RWPE2 (cell line): ENCODE results near the gene COQ9.

Experiments
- ATAC-seq: fragments of 200-7000 bp; cut with Tn5 transposase; 3 replicates; pipeline ENCODE4 v1.9.1; 2021; ENCODE audit warnings: low read depth
- DNase-seq: peaks from one replicate; pipeline ENCODE4 v3.0.0-alpha.2; 2020; ENCODE audit warnings: low spot score
- H3K27ac ChIP-seq: fragments of 450-650 bp; 2 replicates; pipeline ENCODE4 v1.5.1; 2017; ENCODE audit warnings: mild to moderate bottlenecking; ENCODE audit not compliant: poor library complexity, severe bottlenecking
- H3K27me3 ChIP-seq: fragments of 250-450 bp; sonication (Bioruptor Pico); 2 replicates; pipeline ENCODE4 v1.5.1; 2021; ENCODE audit warnings: mild to moderate bottlenecking, moderate library complexity; ENCODE audit not compliant: insufficient read depth, poor library complexity, severe bottlenecking
- H3K36me3 ChIP-seq: fragments of 250-450 bp; sonication (Bioruptor Pico); 2 replicates; pipeline ENCODE4 v1.5.1; 2020; ENCODE audit warnings: low read depth, mild to moderate bottlenecking, moderate library complexity
- H3K4me1 ChIP-seq: fragments of 250-450 bp; sonication (Bioruptor Pico); 2 replicates; pipeline ENCODE4 v1.5.1; 2021; ENCODE audit warnings: mild to moderate bottlenecking, moderate library complexity; ENCODE audit not compliant: insufficient read depth, poor library complexity, severe bottlenecking
- H3K4me3 ChIP-seq: fragments of 250-450 bp; sonication (Bioruptor Pico); 2 replicates; pipeline ENCODE4 v1.5.1; 2021; ENCODE audit warnings: mild to moderate bottlenecking, moderate library complexity; ENCODE audit not compliant: severe bottlenecking
- H3K9me3 ChIP-seq: fragments of 250-450 bp; sonication (Bioruptor Pico); 2 replicates; pipeline ENCODE4 v1.5.1; 2021; ENCODE audit warnings: mild to moderate bottlenecking, moderate library complexity; ENCODE audit not compliant: severe bottlenecking
- CTCF ChIP-seq: fragments of 450-650 bp; IDR thresholded peaks from one replicate; pipeline ENCODE4 v1.5.1; 2017; ENCODE audit warnings: mild to moderate bottlenecking, moderate library complexity; ENCODE audit not compliant: poor library complexity, severe bottlenecking

COQ9 gene

GRCh38 chr16:57504491-57504890, 57.2 kb downstream of the COQ9 start:
- no peak overlapping the region for H3K4me3 ChIP-seq
- H3K36me3 ChIP-seq: no peaks in the 10 kb centered on the region
- H3K4me1 ChIP-seq: no peaks in the 10 kb centered on the region
- DNase-seq: no peak
- ATAC-seq: no peak
- no peak for TF ChIP-seq CTCF
- H3K27ac ChIP-seq: no peak overlapping the region
- no peaks in the 10 kb centered on the region for H3K27me3 ChIP-seq
- no peaks in the 10 kb centered on the region for H3K9me3 ChIP-seq

- H3K27ac ChIP-seq: no peak overlapping the region
- H3K4me3 ChIP-seq: no peak overlapping the region
- H3K9me3 ChIP-seq: no peaks in the 10 kb centered on the region
- H3K27me3 ChIP-seq: no peaks in the 10 kb centered on the region
- TF ChIP-seq CTCF: no peak
- no peak for ATAC-seq
- no peaks in the 10 kb centered on the region for H3K4me1 ChIP-seq
- no peak for DNase-seq
- no peaks in the 10 kb centered on the region for H3K36me3 ChIP-seq
Measured at GRCh38 chr16:57505169-57505568, 57.9 kb downstream of the COQ9 start.

GRCh38 chr16:57507136-57508034, 60.1 kb downstream of the COQ9 start:
- H3K27ac ChIP-seq: no peak overlapping the region
- no peaks in the 10 kb centered on the region for H3K9me3 ChIP-seq
- ATAC-seq (no peak), DNase-seq (no peak)
- no peaks in the 10 kb centered on the region for H3K36me3 ChIP-seq
- no peak overlapping the region for H3K4me3 ChIP-seq
- no peak for TF ChIP-seq CTCF
- no peaks in the 10 kb centered on the region for H3K4me1 ChIP-seq
- H3K27me3 ChIP-seq: no peaks in the 10 kb centered on the region

- Histone ChIP-seq H3K27ac (no peak overlapping the region), H3K36me3 (no peaks in the 10 kb centered on the region), H3K9me3 (no peaks in the 10 kb centered on the region), H3K4me3 (no peak overlapping the region), H3K27me3 (no peaks in the 10 kb centered on the region), H3K4me1 (no peaks in the 10 kb centered on the region)
- no peak for TF ChIP-seq CTCF
- ATAC-seq: no peak
- no peak for DNase-seq
Measured at GRCh38 chr16:57508035-57508425, 60.8 kb downstream of the COQ9 start.
